Measurements from ENCODE around the gene PTPRK. TPM values are rescaled to one million over a fixed set of nuclear protein-coding genes. Genes with fewer than 3 reads are reported as not detected.

PTPRK gene
- total and polyA plus RNA-seq, 12 donors = 3.2 to 22.4 (median 15.0) TPM

DNA sequence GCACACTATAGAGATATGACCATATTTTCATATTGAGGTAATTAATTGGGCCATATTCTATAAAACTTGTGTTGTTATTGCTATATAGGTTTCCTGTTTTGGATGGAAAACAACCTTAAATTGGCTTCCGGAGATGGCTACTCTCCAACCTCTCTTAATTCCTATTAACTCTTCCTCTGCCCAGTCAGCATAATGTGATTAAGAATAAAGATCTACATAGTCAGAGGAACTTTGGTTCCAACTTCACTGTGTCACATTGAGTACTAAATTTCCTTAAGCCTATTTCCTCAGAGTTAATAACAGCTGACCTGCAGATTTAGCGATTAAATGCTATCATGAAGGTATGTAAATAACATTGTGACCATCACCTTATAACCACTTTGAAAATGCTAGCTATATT is 67.7 kb downstream of the PTPRK start:
- intact Hi-C loops (cut with DNase I) = no loop called here
- H3K36me3 ChIP-seq (replicated peaks in 1 of 2) = no peaks in the 10 kb centered on the region
- H3K4me1 ChIP-seq (replicated peaks in 1 of 2) = no peaks in the 10 kb centered on the region
- TF ChIP-seq POLR2A (IDR thresholded peaks at IDR 0.05) = no peak
- TF ChIP-seq, protein P1, sequence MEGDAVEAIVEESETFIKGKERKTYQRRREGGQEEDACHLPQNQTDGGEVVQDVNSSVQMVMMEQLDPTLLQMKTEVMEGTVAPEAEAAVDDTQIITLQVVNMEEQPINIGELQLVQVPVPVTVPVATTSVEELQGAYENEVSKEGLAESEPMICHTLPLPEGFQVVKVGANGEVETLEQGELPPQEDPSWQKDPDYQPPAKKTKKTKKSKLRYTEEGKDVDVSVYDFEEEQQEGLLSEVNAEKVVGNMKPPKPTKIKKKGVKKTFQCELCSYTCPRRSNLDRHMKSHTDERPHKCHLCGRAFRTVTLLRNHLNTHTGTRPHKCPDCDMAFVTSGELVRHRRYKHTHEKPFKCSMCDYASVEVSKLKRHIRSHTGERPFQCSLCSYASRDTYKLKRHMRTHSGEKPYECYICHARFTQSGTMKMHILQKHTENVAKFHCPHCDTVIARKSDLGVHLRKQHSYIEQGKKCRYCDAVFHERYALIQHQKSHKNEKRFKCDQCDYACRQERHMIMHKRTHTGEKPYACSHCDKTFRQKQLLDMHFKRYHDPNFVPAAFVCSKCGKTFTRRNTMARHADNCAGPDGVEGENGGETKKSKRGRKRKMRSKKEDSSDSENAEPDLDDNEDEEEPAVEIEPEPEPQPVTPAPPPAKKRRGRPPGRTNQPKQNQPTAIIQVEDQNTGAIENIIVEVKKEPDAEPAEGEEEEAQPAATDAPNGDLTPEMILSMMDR (IDR thresholded peaks at IDR 0.05) = no peak
- 70 to 80% (median 73%) methylated on average over 2 of the region's 2 CpGs for WGBS, 4 donors
- peaks cover 0 to 5% (median 0%) of the 10 kb centered on the region in 3 donors for H3K9me3 ChIP-seq (replicated peaks in 1 of 3)
- H3K27ac ChIP-seq = no peak overlapping the region
- DNase-seq = no peak
- H3K27me3 ChIP-seq = no peaks in the 10 kb centered on the region
- H3K4me3 ChIP-seq = no peak overlapping the region

DNA sequence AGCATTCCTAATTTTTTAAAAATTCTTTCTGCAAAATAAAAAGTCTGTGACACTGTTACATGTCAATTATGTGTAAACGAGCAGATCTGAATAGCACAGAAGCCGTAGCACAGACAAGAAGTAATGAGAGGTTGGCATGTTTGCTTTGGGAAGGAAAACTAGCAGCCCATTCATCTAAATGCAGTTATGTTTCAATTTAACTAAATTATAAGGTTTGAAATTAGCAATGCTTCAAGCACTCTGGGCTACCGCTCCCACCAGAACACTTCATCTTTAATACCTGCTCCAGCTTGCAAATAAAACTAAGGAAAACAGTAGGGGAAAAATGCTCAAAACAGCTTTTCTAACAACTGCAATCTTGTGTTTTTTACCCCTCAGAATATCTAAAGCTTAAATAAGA is 73.9 kb downstream of the PTPRK start:
- H3K9me3 ChIP-seq (replicated peaks in 1 of 3) = no peaks in the 10 kb centered on the region
- no peak for DNase-seq
- no peaks in the 10 kb centered on the region for H3K4me1 ChIP-seq (replicated peaks in 1 of 2)
- intact Hi-C loops (cut with DNase I) = no loop called here
- no peaks in the 10 kb centered on the region for H3K36me3 ChIP-seq (replicated peaks in 1 of 2)
- no peak overlapping the region for H3K27ac ChIP-seq
- no peaks in the 10 kb centered on the region for H3K27me3 ChIP-seq
- no peak for TF ChIP-seq POLR2A (IDR thresholded peaks at IDR 0.05)
- TF ChIP-seq, protein P1 (IDR thresholded peaks at IDR 0.05) = no peak
- no peak overlapping the region for H3K4me3 ChIP-seq
- WGBS, 4 donors = 84 to 91% (median 89%) methylated on average over 3 of the region's 3 CpGs

DNA sequence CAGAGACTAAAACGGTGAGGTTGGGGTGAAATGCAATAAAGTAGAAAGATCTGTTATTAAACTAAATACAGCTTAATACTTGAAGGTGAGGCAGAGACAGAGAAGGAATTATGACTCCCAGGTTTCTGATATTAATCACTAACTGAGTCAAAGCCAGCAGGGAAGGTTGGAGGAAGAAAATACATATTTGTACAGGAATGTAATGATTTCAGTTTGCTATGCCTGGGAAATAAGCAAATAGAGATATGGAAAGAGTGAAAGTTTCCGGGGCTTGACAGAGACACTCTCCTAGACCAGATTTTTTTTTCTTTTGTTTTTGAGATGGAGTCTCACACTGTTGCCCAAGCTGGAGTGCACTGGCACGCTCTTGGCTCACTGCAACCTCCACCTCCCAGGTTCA is 76.8 kb downstream of the PTPRK start:
- intact Hi-C loops (cut with DNase I) = no loop called here
- TF ChIP-seq, protein P1 (IDR thresholded peaks at IDR 0.05) = no peak
- no peak for TF ChIP-seq POLR2A (IDR thresholded peaks at IDR 0.05)
- Histone ChIP-seq H3K4me1 (replicated peaks in 1 of 2) (no peaks in the 10 kb centered on the region), H3K27ac (no peak overlapping the region), H3K27me3 (no peaks in the 10 kb centered on the region), H3K36me3 (replicated peaks in 1 of 2) (no peaks in the 10 kb centered on the region), H3K4me3 (no peak overlapping the region), H3K9me3 (replicated peaks in 1 of 3) (no peaks in the 10 kb centered on the region)
- no peak for DNase-seq
- WGBS, 4 donors = 84 to 93% (median 88%) methylated on average over 3 of the region's 3 CpGs

DNA sequence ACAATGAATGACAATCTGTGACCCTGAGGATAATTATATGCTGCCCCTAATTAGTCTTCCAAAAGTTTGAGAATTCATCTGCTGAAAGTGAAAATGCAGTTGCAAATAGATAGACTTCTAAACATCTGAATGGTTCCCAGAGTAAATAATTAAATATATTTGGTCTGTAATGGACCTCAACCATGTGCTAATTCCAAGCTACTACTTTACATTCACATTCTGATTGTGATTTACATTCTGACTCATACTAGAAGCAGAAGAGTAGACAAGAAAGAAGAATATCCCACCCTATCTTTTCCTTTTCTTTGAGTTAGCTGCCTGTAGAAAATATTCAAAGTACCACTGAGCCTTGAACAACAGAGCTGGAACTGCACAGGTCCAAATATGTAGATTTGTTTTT is 80.8 kb downstream of the PTPRK start:
- H3K4me3 ChIP-seq = no peak overlapping the region
- TF ChIP-seq, protein P1 (IDR thresholded peaks at IDR 0.05) = no peak
- no peak for TF ChIP-seq POLR2A (IDR thresholded peaks at IDR 0.05)
- DNase-seq = no peak
- no peak overlapping the region for H3K27ac ChIP-seq
- no peaks in the 10 kb centered on the region for H3K4me1 ChIP-seq (replicated peaks in 1 of 2)
- H3K36me3 ChIP-seq (replicated peaks in 1 of 2) = no peaks in the 10 kb centered on the region
- intact Hi-C loops (cut with DNase I) = no loop called here
- no peaks in the 10 kb centered on the region for H3K9me3 ChIP-seq (replicated peaks in 1 of 3)
- H3K27me3 ChIP-seq = no peaks in the 10 kb centered on the region
